ENCODE measurements around the gene METTL9.
"Not testable (repeated sequence)": the region's sequence is repeated elsewhere in the genome, so short reads cannot be mapped to it uniquely, and the experiment has no call there.

- TF ChIP-seq, protein P1, sequence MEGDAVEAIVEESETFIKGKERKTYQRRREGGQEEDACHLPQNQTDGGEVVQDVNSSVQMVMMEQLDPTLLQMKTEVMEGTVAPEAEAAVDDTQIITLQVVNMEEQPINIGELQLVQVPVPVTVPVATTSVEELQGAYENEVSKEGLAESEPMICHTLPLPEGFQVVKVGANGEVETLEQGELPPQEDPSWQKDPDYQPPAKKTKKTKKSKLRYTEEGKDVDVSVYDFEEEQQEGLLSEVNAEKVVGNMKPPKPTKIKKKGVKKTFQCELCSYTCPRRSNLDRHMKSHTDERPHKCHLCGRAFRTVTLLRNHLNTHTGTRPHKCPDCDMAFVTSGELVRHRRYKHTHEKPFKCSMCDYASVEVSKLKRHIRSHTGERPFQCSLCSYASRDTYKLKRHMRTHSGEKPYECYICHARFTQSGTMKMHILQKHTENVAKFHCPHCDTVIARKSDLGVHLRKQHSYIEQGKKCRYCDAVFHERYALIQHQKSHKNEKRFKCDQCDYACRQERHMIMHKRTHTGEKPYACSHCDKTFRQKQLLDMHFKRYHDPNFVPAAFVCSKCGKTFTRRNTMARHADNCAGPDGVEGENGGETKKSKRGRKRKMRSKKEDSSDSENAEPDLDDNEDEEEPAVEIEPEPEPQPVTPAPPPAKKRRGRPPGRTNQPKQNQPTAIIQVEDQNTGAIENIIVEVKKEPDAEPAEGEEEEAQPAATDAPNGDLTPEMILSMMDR (IDR thresholded peaks at IDR 0.05), result not testable (repeated sequence)
- not testable (repeated sequence) for TF ChIP-seq POLR2A (IDR thresholded peaks at IDR 0.05)
These were observed 6.5 kb downstream of the METTL9 start for GRCh38 chr16:21605848-21606247.
